Sigmoid colon (tissue), 7 donors: ENCODE data around the gene NT5C3A. TPM values are rescaled to one million over a fixed set of nuclear protein-coding genes. Genes with fewer than 3 reads are reported as not detected.
A peak's percentile ranks its signal among the peaks of the same experiment; 100 is the strongest.
"Not testable (repeated sequence)": the region's sequence is repeated elsewhere in the genome, so short reads cannot be mapped to it uniquely, and the experiment has no call there.

Experiments
- DNase-seq: peaks from one replicate; pipeline ENCODE4 v3.0.0-alpha.2; 2019
- H3K27ac ChIP-seq, 4 donors: fragments of 200-600 bp; sonication (generic); one replicate each; pipeline ENCODE4 v1.5.1; 2016 to 2019; ENCODE audit warnings: mild to moderate bottlenecking in 1 of 4
- H3K27me3 ChIP-seq, 3 donors: fragments of 200-600 bp; sonication (generic); one replicate each; pipeline ENCODE4 v1.5.1; 2019; ENCODE audit warnings: mild to moderate bottlenecking in 1 of 3
- H3K36me3 ChIP-seq, 4 donors: fragments of 200-600 bp; sonication (generic); one replicate each; pipeline ENCODE4 v1.5.1; 2016 to 2019
- H3K4me1 ChIP-seq, 4 donors: fragments of 200-600 bp; sonication (generic); one replicate each; pipeline ENCODE4 v1.5.1; 2017 to 2019
- H3K4me3 ChIP-seq, 4 donors: fragments of 200-600 bp; sonication (generic); one replicate each; pipeline ENCODE4 v1.5.1; 2017 to 2019; ENCODE audit warnings: mild to moderate bottlenecking in 2 of 4, moderate library complexity in 1 of 4
- H3K9me3 ChIP-seq, 4 donors: fragments of 200-600 bp in 3 of 4; sonication (generic) in 3 of 4; one replicate each; pipeline versions ENCODE4 v1.5.1 to v1.6.1; 2013 to 2019
- EP300 ChIP-seq, 4 donors: sonication (generic); formaldehyde crosslinking; IDR thresholded peaks; one replicate each; pipeline ENCODE4 v1.6.1; 2017; ENCODE audit warnings: antibody characterized with exemption in 4 of 4
- POLR2A ChIP-seq, 2 donors: fragments of 450-650 bp; IDR thresholded peaks; one replicate each; pipeline ENCODE4 v1.6.1; 2016; ENCODE audit warnings: antibody characterized with exemption in 2 of 2, mild to moderate bottlenecking in 2 of 2, moderate library complexity in 2 of 2
- POLR2AphosphoS5 ChIP-seq, 4 donors: sonication (generic); formaldehyde crosslinking; IDR thresholded peaks; one replicate each; pipeline ENCODE4 v1.6.1; 2017; ENCODE audit warnings: antibody characterized with exemption in 4 of 4
- WGBS, 2 donors: extraction: QIAGEN DNeasy Blood & Tissue Kit; methylation state at CpG; one replicate each; pipeline ENCODE4 v1.1.7; 2013; 5-methylcytosine and 5-hydroxymethylcytosine counted together
- intact Hi-C: fragments of 100-400 bp; cut with DNase I; formaldehyde crosslinking; loops from one replicate; pipeline ENCODE4 v1.15.1; 2023
- polyA plus RNA-seq, 3 donors: library from polyadenylated mRNA; stranded (reverse); fragments of 200-250 nt; gene quantifications; one replicate each; pipeline ENCODE4 v1.2.3, GENCODE V29; 2013
- total RNA-seq, 4 donors: library from RNA; depleted of rRNA; stranded (reverse); fragments of >200 nt; gene quantifications; one replicate each; pipeline ENCODE4 v1.1.0, GENCODE V29; 2016
- TF ChIP-seq, protein P1 (sequence below), 4 experiments: fragments of 450-650 bp in 3 of 4; fragments of 200-600 bp in 1 of 4; IDR thresholded peaks; one replicate each; pipeline ENCODE4 v1.5.1; 2016 to 2019; ENCODE audit warnings: antibody characterized with exemption in 4 of 4, mild to moderate bottlenecking in 3 of 4, moderate library complexity in 2 of 4
- donor health status: healthy with polysubstance abuse.
- donor health status: Bipolar disorder and iron deficiency.
- donor health status: healthy.

Gene NT5C3A
- total and polyA plus RNA-seq, 7 donors, result 20.6 to 270 (median 29.6) TPM

DNA sequence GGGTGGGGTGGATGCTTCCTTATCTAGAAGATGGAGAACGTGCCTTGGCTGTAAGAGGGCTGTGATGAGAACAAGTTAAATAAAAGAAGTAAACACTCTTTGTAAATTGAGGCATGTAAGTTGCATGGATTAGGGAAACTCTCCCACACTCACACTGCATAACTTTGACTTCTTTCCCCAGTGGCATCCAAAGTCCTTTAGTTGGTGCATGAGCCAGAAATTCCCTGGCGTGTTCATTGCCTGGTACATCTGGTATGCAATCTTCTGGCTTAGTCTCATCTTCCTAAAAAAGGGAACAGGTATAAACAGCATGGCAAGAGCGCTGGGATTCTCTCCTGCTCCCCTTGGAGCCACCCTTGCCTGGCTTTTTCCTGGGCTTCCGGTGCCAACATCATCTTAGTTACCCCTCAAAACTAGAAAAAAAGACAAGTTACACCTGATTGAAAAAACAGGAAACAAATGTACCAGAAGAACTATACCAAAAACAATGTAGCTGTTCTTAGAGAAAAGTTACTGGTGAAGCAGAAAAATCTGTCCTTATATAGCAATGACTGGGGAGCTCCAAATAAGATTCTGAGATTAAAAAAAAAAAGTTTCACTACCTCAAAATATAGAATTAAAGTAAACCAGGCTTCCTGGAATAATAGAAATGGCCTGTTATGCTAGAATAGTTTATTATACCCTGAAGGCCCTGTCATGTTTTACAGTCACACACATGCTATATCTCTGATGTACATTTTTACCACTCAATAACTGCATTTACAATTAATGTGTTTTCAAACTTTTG, 36.8 kb upstream of the NT5C3A start:
- no peak for TF ChIP-seq POLR2A (IDR thresholded peaks at IDR 0.05)
- TF ChIP-seq, protein P1, sequence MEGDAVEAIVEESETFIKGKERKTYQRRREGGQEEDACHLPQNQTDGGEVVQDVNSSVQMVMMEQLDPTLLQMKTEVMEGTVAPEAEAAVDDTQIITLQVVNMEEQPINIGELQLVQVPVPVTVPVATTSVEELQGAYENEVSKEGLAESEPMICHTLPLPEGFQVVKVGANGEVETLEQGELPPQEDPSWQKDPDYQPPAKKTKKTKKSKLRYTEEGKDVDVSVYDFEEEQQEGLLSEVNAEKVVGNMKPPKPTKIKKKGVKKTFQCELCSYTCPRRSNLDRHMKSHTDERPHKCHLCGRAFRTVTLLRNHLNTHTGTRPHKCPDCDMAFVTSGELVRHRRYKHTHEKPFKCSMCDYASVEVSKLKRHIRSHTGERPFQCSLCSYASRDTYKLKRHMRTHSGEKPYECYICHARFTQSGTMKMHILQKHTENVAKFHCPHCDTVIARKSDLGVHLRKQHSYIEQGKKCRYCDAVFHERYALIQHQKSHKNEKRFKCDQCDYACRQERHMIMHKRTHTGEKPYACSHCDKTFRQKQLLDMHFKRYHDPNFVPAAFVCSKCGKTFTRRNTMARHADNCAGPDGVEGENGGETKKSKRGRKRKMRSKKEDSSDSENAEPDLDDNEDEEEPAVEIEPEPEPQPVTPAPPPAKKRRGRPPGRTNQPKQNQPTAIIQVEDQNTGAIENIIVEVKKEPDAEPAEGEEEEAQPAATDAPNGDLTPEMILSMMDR (IDR thresholded peaks at IDR 0.05), result no peak
- TF ChIP-seq POLR2AphosphoS5 (IDR thresholded peaks at IDR 0.05), result no peak
- TF ChIP-seq EP300 (IDR thresholded peaks at IDR 0.05), result no peak
- Histone ChIP-seq H3K36me3 (peaks cover 7 to 79% (median 51%) of the 10 kb centered on the region in 4 donors), H3K4me3 (no peak overlapping the region), H3K27ac (peak overlapping the region in 1 of 4 donors; percentile 42), H3K4me1 (peaks cover 0 to 13% (median 2%) of the 10 kb centered on the region in 4 donors), H3K9me3 (no peaks in the 10 kb centered on the region), H3K27me3 (no peaks in the 10 kb centered on the region)
- no peak for DNase-seq
- intact Hi-C loops, result no loop called here
- 67 to 95% methylated on average over 4 of the region's 4 CpGs for WGBS, 2 donors

DNA sequence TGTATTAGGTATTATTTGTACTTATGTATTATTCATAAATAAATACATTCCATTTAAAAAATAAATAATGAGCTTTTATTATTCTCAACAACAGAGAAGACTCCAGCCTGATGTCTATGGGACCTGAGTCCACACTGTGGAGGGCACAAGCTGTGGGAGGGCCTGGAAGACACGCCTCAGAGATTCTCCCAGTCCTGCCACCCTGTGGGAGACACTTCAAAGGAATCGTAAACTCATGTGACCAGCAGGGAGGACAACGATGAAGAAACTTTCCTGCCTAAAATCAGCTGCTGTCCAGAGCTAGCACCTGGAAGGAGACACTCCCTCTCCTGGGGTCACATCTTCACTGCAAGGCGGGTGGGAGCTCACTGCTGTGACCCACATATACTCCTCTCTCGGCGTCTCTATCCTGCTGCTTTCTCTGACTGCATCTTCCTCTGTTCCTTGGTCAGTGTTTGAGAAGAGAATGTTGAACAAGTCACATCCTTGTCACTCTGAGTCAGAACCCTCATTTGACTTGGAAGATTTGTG, 32.2 kb upstream of the NT5C3A start:
- H3K4me3 ChIP-seq, H3K9me3 ChIP-seq, DNase-seq, H3K27me3 ChIP-seq, H3K27ac ChIP-seq, intact Hi-C loops: not testable (repeated sequence)
- WGBS, 2 donors, result 71 to 81% methylated on average over 5 to 6 of the region's 6 CpGs
- Histone ChIP-seq H3K36me3 (peaks cover 3 to 68% (median 36%) of the 10 kb centered on the region in 4 donors), H3K4me1 (peaks cover 0 to 11% (median 2%) of the 10 kb centered on the region in 4 donors)

DNA sequence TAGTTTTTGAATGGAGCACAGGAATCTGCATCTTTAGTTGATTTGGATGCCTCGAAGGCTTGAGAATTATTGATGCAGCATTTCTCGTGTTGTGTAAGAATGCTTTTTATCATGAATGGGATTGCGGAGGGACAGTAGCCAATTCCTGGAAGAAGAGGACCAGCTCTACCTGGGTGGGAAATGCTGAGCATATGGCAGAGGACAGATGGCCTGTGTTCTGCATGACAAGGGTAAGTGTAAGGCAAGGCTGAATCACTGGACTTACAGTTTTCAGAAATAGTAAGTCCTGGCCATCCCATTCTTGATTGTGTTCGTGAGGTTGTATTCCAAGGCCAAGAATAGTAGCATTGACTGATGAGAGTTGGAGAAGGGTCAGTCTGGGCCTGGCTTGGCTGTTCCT, 30.7 kb upstream of the NT5C3A start:
- no peaks in the 10 kb centered on the region for H3K27me3 ChIP-seq
- H3K36me3 ChIP-seq, result peaks cover 0 to 53% (median 25%) of the 10 kb centered on the region in 4 donors
- H3K4me1 ChIP-seq, result no peaks in the 10 kb centered on the region
- H3K27ac ChIP-seq, result no peak overlapping the region
- no peaks in the 10 kb centered on the region for H3K9me3 ChIP-seq
- H3K4me3 ChIP-seq, result no peak overlapping the region
- 94 to 96% methylated on average over 4 of the region's 4 CpGs for WGBS, 2 donors
- intact Hi-C loops, result no loop called here
- DNase-seq, result no peak
- TF ChIP-seq, protein P1 (IDR thresholded peaks at IDR 0.05), result no peak

DNA sequence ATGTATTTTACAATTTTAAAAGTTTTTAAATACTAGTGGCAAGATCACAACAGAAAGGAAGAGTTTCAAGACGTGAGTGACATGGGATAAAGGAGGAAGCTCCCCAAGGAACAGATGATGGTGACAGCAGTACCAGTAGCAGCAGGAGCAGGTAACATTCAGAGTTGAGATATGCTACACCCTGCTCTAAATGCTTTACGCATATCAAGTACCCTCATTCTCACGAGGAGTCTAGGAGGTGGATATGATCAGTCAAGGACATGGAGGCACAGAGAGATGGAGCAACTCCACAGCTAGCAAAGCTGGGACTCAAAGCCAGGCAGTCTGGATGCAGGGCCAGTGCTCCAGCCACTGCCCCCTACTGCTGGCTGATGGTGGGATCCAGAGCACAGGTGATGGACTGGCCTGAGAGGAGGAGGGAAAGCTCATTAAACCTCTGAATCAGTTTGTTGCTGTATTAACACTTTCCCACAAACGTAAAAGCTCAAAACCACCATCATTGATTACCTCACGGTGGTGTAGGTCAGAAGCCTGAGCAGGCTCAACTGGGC, 29.1 kb upstream of the NT5C3A start:
- TF ChIP-seq POLR2A (IDR thresholded peaks at IDR 0.05) (no peak), POLR2AphosphoS5 (IDR thresholded peaks at IDR 0.05) (no peak), EP300 (IDR thresholded peaks at IDR 0.05) (no peak)
- TF ChIP-seq, protein P1 (IDR thresholded peaks at IDR 0.05), result no peak
- 84 to 95% methylated on average over 5 of the region's 5 CpGs for WGBS, 2 donors
- intact Hi-C loops, result no loop called here

DNA sequence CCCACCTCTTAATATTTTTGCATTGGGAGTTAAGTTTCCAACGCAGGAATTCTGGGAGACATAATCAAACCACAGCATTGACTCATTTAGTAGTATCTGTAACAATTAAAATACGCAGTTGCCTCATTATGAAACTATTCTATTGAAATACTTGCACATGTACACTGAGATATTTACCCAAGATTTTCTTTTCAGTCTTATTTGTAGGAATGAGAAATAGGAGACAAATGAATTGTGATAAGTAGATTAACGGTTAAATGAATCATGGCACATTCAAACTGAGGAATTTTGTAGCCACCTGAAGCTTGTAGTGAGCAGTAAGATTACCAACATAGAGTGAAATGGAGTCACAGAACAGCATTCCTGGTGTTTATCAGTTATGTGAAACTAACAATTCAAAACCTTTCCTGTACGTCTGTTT, 28.5 kb upstream of the NT5C3A start:
- Histone ChIP-seq H3K27me3 (no peaks in the 10 kb centered on the region), H3K9me3 (no peaks in the 10 kb centered on the region), H3K4me1 (no peaks in the 10 kb centered on the region), H3K27ac (no peak overlapping the region), H3K4me3 (no peak overlapping the region), H3K36me3 (peaks cover 0 to 32% (median 11%) of the 10 kb centered on the region in 4 donors)
- 92 to 95% methylated on average over 4 of the region's 4 CpGs for WGBS, 2 donors
- no peak for DNase-seq
- TF ChIP-seq EP300 (IDR thresholded peaks at IDR 0.05) (no peak), POLR2AphosphoS5 (IDR thresholded peaks at IDR 0.05) (no peak), POLR2A (IDR thresholded peaks at IDR 0.05) (no peak)
- TF ChIP-seq, protein P1 (IDR thresholded peaks at IDR 0.05), result no peak
- intact Hi-C loops, result no loop called here

More for the DNA sequence above, 29.1 kb upstream of the NT5C3A start:
- Histone ChIP-seq H3K9me3 (no peaks in the 10 kb centered on the region), H3K4me3 (no peak overlapping the region), H3K4me1 (no peaks in the 10 kb centered on the region), H3K27me3 (no peaks in the 10 kb centered on the region), H3K27ac (no peak overlapping the region), H3K36me3 (peaks cover 0 to 37% (median 16%) of the 10 kb centered on the region in 4 donors)
- DNase-seq, result no peak
